Naive thymus-derived CD8-positive, alpha-beta T cell (primary cell): ENCODE data around the gene ZNF541. TPM values are rescaled to one million over a fixed set of nuclear protein-coding genes. Genes with fewer than 3 reads are reported as not detected.

Experiments used
- polyA plus RNA-seq, 3 donors: library from polyadenylated mRNA; unstranded; fragments of 300-500 nt; fragmentation: Illumina TruSeq; gene quantifications; one replicate each; pipeline ENCODE4 v1.2.3, GENCODE V29; 2021
- total RNA-seq, 8 experiments: library from RNA in 2 of 8; stranded (reverse) in 2 of 8; gene quantifications; one replicate each; pipeline ENCODE4 v1.2.3 and lab custom pipeline; 2021 to 2026

ZNF541 gene
- total and polyA plus RNA-seq, 5 experiments from 2014 or later = 0.27 to 0.86 (median 0.85) TPM; not detected in 2

Other genes starting within 250 kb of the ZNF541 start
- under 1 TPM; 0.29 to 0.30 TPM for gene C5AR2, start 241.0 kb downstream of the ZNF541 start, total RNA-seq
- not detected for gene C5AR2, start 241.0 kb downstream of the ZNF541 start, polyA plus RNA-seq
- 10 to 100 TPM; 28.9 to 29.6 TPM for gene DHX34, start 223.8 kb downstream of the ZNF541 start, total RNA-seq
- 1 to 10 TPM; 3.1 to 9.7 (median 5.2) TPM for gene DHX34, start 223.8 kb downstream of the ZNF541 start, polyA plus RNA-seq
- gene MEIS3, start 153.6 kb downstream of the ZNF541 start, total RNA-seq = not detected
- not detected for gene MEIS3, start 153.6 kb downstream of the ZNF541 start, polyA plus RNA-seq
- gene SLC8A2, start 101.3 kb downstream of the ZNF541 start, total RNA-seq = under 1 TPM in 1 of 2 experiments, not detected in 1; 0.42 TPM
- under 1 TPM in 2 of 3 donors, not detected in 1; 0.02 to 0.12 TPM for gene SLC8A2, start 101.3 kb downstream of the ZNF541 start, polyA plus RNA-seq
- 1 to 10 TPM; 5.4 to 7.1 TPM for gene KPTN, start 88.9 kb downstream of the ZNF541 start, total RNA-seq
- gene KPTN, start 88.9 kb downstream of the ZNF541 start, polyA plus RNA-seq = 1 to 10 TPM; 5.8 to 8.0 (median 7.6) TPM
- gene NAPA, start 58.1 kb downstream of the ZNF541 start, total RNA-seq = 10 to 100 TPM; 85.3 to 92.3 TPM
- 100 to 1,000 TPM in 1 of 3 donors, 10 to 100 TPM in 2; 88.7 to 116 (median 89.6) TPM for gene NAPA, start 58.1 kb downstream of the ZNF541 start, polyA plus RNA-seq
- 10 to 100 TPM; 32.7 to 35.5 TPM for gene BICRA, start 36.0 kb upstream of the ZNF541 start, total RNA-seq
- 1 to 10 TPM in 1 of 3 donors, under 1 TPM in 2; 0.23 to 1.4 (median 0.50) TPM for gene BICRA, start 36.0 kb upstream of the ZNF541 start, polyA plus RNA-seq
- gene EHD2, start 140.3 kb upstream of the ZNF541 start, total RNA-seq = not detected
- not detected for gene EHD2, start 140.3 kb upstream of the ZNF541 start, polyA plus RNA-seq
- 100 to 1,000 TPM; 847 to 882 TPM for gene NOP53, start 172.4 kb upstream of the ZNF541 start, total RNA-seq
- gene NOP53, start 172.4 kb upstream of the ZNF541 start, polyA plus RNA-seq = 100 to 1,000 TPM; 266 to 443 (median 273) TPM
- gene SELENOW, start 205.6 kb upstream of the ZNF541 start, total RNA-seq = 10 to 100 TPM; 93.3 to 97.4 TPM
- 100 to 1,000 TPM; 312 to 427 (median 418) TPM for gene SELENOW, start 205.6 kb upstream of the ZNF541 start, polyA plus RNA-seq
- gene TPRX1, start 231.4 kb upstream of the ZNF541 start, total RNA-seq = not detected
- not detected for gene TPRX1, start 231.4 kb upstream of the ZNF541 start, polyA plus RNA-seq
- gene CRX, start 248.8 kb upstream of the ZNF541 start, total RNA-seq = not detected
- not detected for gene CRX, start 248.8 kb upstream of the ZNF541 start, polyA plus RNA-seq